Measurements from ENCODE around the gene LIME1.

LIME1 gene

DNA sequence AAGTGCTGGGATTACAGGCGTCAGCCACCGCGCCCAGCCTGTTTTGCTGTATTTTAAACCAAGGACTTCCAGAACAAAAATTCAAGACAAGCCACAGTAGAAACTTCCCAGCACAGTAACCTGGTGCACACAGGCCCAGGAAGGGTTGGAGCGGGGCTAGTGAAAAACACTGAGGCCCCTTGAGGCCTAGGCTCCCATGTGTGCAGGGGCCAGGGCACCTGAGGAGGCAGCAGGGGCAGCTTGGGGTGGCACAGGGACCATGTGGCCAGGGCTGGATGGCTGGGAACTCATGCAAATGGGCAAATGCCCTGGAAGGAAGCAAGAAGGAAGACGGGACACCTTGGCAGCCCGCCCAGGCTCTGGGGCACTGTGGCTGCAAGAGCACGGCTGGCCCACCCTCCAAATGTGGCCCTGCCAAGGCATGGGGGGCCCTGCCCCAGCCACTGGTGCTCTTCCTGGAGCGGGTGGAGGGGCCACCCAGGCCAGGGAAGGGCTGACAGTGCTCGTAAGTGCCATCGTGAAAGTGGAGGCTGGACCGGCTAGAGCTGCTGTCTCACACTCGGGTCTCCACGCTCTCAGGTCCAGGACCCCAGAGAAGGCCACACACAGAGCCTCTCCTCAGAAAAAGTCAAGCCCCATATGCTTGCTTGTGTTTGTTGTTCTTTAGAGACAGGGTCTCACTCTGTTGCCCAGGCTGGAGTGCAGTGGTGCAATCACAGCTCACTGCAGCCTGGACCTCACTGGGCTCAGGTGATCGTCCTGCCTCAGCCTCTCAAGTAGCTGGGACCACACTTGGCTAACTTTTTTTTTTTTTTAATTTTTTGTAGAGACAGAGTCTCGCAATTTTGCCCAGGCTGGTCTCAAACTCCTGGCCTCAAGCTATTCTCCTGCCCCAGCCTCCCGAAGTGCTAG is 13.4 kb downstream of the LIME1 start:
- DNase-seq (ENCODE audit: low read depth in 2 of 2): no peak

GRCh38 chr20:63750807-63751470 is 14.5 kb downstream of the LIME1 start:
- no peak for DNase-seq (ENCODE audit: low read depth in 2 of 2)

DNA sequence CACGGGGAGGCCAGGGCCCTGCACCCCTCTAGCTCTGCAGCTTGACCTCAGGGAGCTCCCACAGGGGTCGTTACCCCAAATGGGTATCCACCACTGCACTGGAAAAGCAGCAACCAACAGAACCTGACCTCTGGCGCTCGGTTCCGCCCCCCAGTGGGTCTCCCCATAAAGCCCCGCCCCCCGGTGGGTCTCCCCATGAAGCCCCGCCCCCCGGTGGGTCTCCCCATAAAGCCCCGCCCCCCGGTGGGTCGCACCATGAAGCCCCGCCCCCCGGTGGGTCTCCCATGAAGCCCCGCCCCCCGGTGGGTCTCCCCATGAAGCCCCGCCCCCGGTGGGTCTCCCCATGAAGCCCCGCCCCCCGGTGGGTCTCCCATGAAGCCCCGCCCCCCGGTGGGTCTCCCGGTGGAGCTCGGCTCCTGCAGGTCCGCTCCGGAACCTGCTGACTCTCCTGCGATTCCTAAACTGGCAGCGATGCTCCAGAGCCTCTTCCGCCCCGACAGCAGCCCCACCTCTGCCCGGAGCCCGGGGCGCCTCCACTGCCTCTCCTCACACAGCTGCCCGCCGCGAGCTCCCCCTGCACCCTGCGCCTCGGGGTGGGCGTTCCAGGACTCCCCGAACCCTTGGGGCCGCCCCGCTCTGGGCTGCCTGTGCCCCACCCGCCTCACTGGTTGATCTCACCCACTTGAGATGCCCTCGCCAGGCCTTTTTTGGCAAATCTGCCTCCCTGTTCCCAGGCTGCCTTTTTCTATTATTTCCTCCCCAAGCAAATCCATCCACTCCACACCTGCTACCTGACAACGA is 15.2 kb downstream of the LIME1 start:
- DNase-seq (ENCODE audit: low read depth in 2 of 2): no peak

DNA sequence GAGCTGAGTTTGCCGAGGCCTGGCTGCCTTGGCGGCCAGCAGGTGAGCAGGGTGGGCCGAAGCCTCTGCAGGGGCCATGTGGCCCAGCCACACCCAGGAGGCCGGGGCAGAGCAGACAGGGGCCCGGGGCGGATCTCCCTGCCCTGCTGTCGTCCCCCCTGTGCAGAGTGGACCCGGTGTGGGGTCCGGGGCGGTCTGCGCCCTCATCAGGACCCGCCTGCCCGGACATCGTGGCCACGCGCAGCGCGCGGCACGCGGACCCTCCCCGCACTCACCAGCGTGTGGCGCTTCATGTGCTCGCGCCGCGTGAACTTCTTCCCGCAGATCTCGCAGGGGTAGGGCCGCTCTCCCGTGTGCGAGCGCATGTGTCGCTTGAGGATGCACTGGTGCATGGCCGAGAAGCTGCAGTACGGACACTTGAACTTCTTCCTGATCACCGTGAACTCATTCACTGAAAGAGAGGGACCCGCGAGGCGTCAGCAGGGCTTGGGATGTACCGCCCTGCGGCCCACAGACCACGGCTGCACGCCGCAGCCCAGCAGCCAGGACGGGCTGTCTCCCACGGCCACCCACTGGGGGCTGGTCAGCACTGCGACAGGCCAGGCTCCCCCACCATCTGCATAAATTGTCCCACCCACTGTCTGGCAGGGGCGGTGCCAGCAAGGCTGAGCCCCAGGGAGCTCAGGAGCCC is 16.1 kb downstream of the LIME1 start:
- no peak for DNase-seq (ENCODE audit: low read depth in 2 of 2)

- DNase-seq (ENCODE audit: low read depth in 2 of 2): no peak
Observed at GRCh38 chr20:63753381-63753780, 16.9 kb downstream of the LIME1 start.

DNA sequence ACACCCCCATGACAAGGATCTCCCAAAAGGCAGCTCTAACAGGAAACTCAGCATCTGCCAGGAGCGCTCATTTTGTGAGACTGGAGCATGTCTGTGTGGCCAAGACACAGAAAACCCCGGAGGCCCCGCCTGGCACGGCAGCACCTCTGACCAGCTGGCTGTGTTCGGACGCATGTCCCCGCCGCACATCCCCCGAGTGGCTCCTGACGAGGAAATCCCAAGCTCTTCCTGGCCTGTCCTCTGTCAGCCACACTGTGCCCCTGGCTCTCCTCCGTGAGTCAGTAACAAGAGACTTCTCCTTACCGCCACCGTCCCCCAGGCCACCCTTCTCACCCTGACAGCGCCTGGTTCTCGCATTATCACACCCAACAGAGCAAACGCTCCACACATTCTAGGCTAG is 17.5 kb downstream of the LIME1 start:
- DNase-seq (ENCODE audit: low read depth in 2 of 2): no peak

DNA sequence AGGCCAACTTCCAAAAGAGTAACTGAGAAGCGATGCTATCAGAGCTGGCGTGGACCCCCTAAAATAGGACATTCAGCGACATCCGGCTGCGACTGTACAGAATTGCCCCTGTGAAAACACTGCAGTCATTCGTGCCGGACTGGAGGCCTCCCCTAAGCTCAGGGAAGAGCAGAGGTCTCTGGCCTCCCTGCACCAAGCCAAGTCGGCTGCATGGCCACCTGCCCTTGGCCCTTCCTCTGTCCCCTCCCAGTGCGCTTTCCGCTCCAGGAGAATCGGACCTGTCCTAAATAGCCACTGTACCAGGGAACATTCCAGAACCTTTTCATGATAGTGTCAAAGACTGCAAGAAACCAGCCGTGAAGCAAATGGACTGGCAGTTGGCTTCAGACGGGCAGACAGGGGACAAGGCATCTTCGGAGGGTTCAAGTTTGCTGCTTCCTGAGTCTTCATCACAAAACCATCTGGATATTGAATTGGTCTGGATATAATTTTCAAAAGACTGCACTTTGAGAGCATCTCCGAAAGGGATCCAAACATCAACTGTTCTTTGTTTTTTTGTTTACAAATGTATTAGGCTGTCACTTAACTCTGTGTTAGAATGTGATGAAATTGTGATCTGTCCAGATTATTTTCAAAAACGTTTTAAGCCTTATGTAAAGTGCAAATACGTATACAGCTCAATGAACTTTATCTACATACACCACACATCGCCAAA is 19.6 kb downstream of the LIME1 start:
- DNase-seq (ENCODE audit: low read depth in 2 of 2): no peak

GRCh38 chr20:63756648-63756991 is 20.2 kb downstream of the LIME1 start:
- no peak for DNase-seq (ENCODE audit: low read depth in 2 of 2)

DNA sequence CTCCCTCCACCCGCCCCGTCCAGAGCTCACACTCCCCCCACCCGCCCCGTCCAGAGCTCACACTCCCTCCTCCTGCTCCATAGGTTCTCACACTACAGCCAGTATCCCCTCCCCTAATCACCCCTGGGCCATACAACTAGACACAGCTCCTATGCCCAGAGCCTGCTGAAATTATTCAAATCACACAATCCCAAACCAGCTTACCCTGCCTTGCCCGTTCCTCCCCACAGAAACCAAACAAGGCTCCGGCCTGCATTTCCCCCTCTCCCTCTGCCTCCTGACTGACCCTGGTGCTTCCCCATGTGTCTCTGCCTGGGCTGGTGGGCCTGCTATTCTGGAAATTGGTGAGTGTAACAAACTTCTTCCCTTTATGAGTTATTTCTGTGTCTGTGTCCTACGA is 21.7 kb downstream of the LIME1 start:
- no peak for DNase-seq (ENCODE audit: low read depth in 2 of 2)

DNA sequence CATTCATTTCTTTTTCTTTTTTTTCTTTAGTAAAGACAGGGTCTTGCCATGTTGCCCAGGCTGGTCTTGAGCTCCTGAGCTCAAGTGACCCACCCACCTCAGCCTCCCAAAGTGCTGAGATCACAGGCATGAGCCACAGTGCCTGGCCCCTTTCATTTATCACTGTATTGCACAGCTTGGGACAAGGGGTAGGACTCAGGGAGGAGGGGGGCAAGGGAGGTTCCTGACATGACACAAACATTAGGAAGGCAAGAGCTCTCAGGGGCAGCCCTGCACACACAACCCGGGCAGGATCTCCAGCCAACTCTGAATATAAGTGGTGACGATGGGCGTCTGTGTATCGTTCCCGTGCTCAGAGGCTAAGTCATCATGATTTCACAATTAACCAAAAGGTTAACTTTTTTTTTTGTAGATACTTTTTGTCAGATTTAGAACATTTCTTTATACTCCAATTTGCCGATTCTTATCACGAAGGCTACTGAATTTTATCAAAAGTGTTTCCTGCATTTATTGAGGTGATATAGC is 23.0 kb downstream of the LIME1 start:
- DNase-seq (ENCODE audit: low read depth in 2 of 2): no peak

- DNase-seq (ENCODE audit: low read depth in 2 of 2): no peak
Observed at GRCh38 chr20:63765082-63765873, 28.8 kb downstream of the LIME1 start.

- no peak for DNase-seq (ENCODE audit: low read depth in 2 of 2)
Observed at GRCh38 chr20:63765902-63766301, 29.4 kb downstream of the LIME1 start.

DNA sequence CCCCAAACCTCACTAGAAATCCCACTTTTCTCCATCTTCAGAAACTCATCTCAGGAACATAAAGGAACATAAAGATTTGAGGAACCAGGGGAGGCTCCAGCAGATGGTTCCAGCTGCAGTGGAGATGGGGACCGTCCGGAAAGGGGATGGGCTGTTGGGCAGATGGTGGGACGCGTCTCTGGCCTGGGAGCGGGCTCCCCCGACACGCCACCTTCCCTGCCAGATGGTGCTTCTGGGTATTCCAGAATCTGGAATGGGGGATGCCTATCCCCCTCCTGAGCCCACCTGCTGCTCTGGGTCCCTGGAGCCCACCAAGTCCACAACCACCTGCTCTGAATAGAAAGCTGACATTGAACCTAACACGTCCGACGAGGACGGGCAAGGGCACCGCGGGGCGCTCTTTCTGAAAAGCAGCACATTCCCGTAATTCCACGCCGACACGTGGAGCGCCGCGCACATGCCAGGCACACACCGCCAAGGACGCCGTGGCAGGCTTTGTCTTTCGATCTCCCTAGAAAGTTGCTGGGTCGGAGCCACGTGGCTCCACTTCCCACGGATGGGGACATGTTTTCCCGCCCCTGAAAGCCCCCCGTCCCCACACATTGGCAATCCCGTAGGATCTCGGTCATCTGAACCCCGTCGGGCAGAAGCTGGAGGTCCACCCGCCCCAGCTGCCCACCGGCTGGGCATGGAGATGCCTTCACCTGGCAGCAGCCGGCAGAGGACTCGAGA is 30.4 kb downstream of the LIME1 start:
- DNase-seq (ENCODE audit: low read depth in 2 of 2): no peak

- DNase-seq (ENCODE audit: low read depth in 2 of 2): no peak
Observed at GRCh38 chr20:63767456-63767855, 31.0 kb downstream of the LIME1 start.

DNA sequence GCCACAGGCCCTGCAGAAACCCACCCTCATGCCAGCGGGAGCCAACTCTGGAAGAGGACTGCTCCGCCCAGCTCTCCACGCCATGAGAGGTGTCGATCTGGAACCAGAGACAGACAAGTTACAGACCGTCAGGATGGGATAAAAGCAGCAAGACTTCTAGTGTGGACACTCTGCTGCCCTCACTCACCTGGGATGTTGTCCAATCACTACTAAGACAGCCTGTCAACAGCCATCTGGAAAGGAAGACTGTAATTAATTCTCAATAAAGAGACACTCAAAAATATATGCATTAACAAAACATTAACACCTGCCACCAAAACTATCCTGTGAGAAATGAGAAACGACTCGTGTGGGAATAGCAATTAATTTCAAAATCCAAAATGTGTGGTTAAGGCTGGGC is 31.4 kb downstream of the LIME1 start:
- DNase-seq (ENCODE audit: low read depth in 2 of 2): no peak

DNA sequence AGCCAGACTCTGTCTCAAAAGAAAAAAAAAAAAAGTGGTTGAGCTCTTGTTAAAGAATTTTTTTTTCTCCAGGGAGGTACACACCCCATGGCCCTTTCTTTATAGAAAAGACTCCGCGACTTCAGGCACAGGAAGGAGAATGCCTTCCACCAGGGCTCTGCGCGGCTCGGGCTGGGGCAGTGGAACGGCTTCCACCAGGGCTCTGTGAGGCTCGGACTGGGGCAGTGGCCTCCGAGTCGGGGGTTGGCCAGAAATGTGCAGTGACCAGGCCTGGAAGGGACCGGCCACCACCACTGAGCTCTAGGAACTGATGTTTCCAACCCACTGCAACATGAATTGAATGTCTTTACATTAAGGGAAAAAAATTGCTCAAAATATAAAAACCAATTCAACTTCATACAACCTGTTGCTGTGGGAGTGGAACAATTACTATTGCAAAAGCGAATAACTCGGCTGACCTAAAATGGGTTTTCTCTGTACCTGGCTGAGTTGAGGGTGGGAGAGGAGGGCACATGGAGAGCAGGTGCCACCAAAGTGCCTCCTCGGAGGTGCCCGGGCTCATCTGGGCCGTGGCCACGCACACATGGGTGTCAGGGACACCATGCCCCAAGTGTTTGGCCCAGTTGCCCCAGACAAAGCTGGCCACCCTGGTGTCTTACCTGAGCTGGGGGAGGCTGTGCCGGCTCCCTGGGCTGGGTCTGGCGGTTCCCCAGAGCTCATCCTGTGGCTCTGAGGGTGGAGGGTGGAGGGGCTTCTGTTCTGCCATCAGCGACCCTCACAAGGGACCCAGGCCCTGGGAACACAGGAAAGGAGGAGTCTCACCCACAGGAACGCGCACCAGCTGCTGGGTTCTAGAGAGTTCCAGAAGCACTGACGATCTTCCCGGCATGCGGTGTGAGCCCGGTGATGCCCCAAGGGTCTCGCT is 32.4 kb downstream of the LIME1 start:
- DNase-seq (ENCODE audit: low read depth in 2 of 2): no peak

DNA sequence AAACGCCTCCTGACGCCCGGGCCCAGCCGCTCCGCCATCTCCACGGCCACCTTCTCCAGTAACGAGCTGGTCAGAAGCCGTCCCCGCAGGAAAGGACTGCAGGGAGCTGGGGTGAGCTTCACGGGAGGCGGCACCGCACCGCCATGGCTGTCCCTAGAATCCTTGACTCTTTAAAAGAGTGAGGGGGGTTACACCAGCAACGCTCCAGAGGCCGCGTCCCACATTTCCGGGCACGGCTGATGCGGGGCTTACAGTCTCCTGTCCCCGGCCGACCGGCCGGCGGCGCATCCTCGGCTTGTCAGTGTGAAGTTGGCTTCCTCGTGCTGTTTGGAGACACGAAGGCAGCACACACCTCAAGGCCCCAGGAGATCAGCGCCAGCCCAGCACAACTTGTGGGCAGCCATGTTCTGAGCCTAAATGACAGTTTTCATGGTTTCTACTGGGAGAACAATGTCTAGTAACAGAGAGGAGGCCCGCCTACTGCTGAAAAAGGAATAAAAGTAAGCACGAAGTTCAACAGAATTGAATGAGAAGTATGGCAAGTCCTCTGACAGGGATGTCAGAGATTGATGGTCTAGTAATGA is 33.5 kb downstream of the LIME1 start:
- no peak for DNase-seq (ENCODE audit: low read depth in 2 of 2)

Measured in activated CD4-positive, alpha-beta T cell treated with anti-CD3 and anti-CD28 coated beads for 24 hours (primary cell).